ENCODE data around the gene RNPEPL1. TPM values are rescaled to one million over a fixed set of nuclear protein-coding genes. Genes with fewer than 3 reads are reported as not detected.

The RNPEPL1 gene, protein sequence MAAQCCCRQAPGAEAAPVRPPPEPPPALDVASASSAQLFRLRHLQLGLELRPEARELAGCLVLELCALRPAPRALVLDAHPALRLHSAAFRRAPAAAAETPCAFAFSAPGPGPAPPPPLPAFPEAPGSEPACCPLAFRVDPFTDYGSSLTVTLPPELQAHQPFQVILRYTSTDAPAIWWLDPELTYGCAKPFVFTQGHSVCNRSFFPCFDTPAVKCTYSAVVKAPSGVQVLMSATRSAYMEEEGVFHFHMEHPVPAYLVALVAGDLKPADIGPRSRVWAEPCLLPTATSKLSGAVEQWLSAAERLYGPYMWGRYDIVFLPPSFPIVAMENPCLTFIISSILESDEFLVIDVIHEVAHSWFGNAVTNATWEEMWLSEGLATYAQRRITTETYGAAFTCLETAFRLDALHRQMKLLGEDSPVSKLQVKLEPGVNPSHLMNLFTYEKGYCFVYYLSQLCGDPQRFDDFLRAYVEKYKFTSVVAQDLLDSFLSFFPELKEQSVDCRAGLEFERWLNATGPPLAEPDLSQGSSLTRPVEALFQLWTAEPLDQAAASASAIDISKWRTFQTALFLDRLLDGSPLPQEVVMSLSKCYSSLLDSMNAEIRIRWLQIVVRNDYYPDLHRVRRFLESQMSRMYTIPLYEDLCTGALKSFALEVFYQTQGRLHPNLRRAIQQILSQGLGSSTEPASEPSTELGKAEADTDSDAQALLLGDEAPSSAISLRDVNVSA
- polyA plus RNA-seq (2013, experiment 1 of 2), result 5.8 TPM
- 5.3 TPM for polyA plus RNA-seq (2013, experiment 2 of 2)

DNA sequence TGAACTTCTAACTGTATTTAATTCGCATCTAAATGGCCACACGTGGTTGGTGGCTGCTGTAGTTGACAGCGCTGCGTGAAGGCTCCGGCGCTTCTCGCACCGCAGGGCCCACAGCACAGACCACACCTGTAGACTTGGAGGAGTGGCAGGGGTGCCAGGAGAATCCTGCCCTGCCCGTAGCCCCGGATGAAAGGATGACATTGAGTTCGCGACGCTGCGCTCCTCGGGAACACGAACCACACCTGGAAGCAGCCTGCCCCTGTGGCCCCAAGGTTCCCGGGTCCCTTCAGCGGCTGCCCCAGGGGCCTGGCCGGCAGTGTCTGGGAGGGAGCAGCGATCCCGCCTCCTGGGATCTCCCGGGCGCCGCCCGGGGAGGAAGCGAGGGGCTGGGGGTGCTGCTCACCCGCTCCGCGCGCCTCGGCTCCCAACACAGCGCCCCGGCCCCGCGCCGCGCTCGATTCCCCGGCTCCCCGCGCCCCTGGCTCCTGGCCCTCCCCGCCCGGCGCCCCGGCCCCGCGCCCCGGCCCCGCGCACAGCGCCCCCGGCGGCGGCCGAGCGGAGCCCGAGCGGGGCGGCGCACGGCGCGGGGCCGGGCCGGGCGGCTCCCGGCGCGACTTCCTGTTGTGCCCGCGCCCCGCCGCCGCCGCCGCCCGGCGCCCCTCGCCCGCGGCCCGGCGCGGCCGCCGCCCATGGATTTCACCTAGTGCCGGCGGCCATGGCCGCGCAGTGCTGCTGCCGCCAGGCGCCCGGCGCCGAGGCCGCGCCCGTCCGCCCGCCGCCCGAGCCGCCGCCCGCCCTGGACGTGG lies at the start of gene RNPEPL1:
RNPEPL1 (plus strand) TSS at position 613 of the 806 bp plus-strand sequence; CDS start at position 716, 103 bp downstream.
- no CpG with 5 or more reads among the region's 106 CpGs for WGBS (ENCODE audit: extremely low coverage, insufficient coverage, low lambda C conversion rate)
- Histone ChIP-seq H2BK5ac (ENCODE audit: low read length) (no peak within 1 kb of the TSS), H3K27me3 (ENCODE audit: insufficient read depth, low read length, poor library complexity) (no peaks in the 10 kb centered on the region), H3K27ac (ENCODE audit: low read depth, low read length) (no peak within 1 kb of the TSS), H2AK5ac (ENCODE audit: low read length) (no peak within 1 kb of the TSS), H3K23ac (ENCODE audit: low read length) (peak within 1 kb of the TSS; percentile 89), H3K9ac (ENCODE audit: low read length) (peak within 1 kb of the TSS; percentile 75), H3K4me2 (ENCODE audit: low read length) (peak within 1 kb of the TSS; percentile 57), H3K18ac (ENCODE audit: low read length) (peak within 1 kb of the TSS; percentile 26), H2BK120ac (ENCODE audit: low read depth, low read length) (no peak within 1 kb of the TSS), H4K8ac (ENCODE audit: low read depth, low read length) (no peak within 1 kb of the TSS), H3K56ac (ENCODE audit: low read length) (peak within 1 kb of the TSS; percentile 86), H3K79me2 (ENCODE audit: control insufficient read depth, insufficient read depth, low read length) (no peaks in the 10 kb centered on the region), H3K4ac (ENCODE audit: low read depth, low read length) (no peak within 1 kb of the TSS), H3K4me1 (ENCODE audit: control insufficient read depth, low read depth, low read length) (no peaks in the 10 kb centered on the region), H3K79me1 (ENCODE audit: low read length) (no peaks in the 10 kb centered on the region), H3K4me3 (ENCODE audit: low read length) (peak within 1 kb of the TSS; percentile 30), H4K5ac (ENCODE audit: low read length) (no peak within 1 kb of the TSS), H2BK15ac (replicated peaks; ENCODE audit: low read depth) (no peak within 1 kb of the TSS), H3K36me3 (ENCODE audit: control insufficient read depth, insufficient read depth, low read length) (no peaks in the 10 kb centered on the region)
- no peak for DNase-seq

DNA sequence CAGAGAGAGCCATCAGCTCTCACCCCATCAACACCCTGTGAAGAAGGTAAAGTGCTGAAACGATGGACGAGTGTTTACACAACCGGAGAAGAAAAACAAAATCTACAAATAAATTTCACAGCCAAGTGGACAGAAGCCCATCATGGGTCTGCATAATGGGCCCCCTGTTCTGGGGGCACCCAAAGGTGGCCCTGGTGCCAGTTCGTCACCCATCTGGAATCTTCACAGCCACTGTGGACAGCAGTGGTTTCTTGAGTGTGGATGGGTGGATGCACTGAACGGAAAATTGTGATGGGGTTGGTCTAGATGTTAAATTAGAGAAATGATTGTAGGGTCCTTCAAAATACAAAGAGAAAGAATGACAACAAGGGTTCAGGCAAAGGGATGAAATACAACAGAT lies 49.3 kb upstream of the RNPEPL1 start:
- no peak overlapping the region for H3K4ac ChIP-seq (ENCODE audit: low read depth, low read length)
- no peak overlapping the region for H3K4me3 ChIP-seq (ENCODE audit: low read length)
- DNase-seq, result no peak
- no peaks in the 10 kb centered on the region for H3K79me2 ChIP-seq (ENCODE audit: control insufficient read depth, insufficient read depth, low read length)
- H3K79me1 ChIP-seq (ENCODE audit: low read length), result no peaks in the 10 kb centered on the region
- no peak overlapping the region for H2AK5ac ChIP-seq (ENCODE audit: low read length)
- no peak overlapping the region for H4K5ac ChIP-seq (ENCODE audit: low read length)
- H2BK15ac ChIP-seq (replicated peaks; ENCODE audit: low read depth), result no peak overlapping the region
- no peak overlapping the region for H3K4me2 ChIP-seq (ENCODE audit: low read length)
- H2BK5ac ChIP-seq (ENCODE audit: low read length), result no peak overlapping the region
- no CpG with 5 or more reads among the region's 5 CpGs for WGBS (ENCODE audit: extremely low coverage, insufficient coverage, low lambda C conversion rate)
- no peak overlapping the region for H3K56ac ChIP-seq (ENCODE audit: low read length)
- no peak overlapping the region for H2BK120ac ChIP-seq (ENCODE audit: low read depth, low read length)
- H3K27ac ChIP-seq (ENCODE audit: low read depth, low read length), result no peak overlapping the region
- H3K9ac ChIP-seq (ENCODE audit: low read length), result no peak overlapping the region
- H3K4me1 ChIP-seq (ENCODE audit: control insufficient read depth, low read depth, low read length), result no peaks in the 10 kb centered on the region
- H3K27me3 ChIP-seq (ENCODE audit: insufficient read depth, low read length, poor library complexity), result peaks cover 5% of the 10 kb centered on the region
- H3K18ac ChIP-seq (ENCODE audit: low read length), result no peak overlapping the region
- H3K23ac ChIP-seq (ENCODE audit: low read length), result no peak overlapping the region
- no peaks in the 10 kb centered on the region for H3K36me3 ChIP-seq (ENCODE audit: control insufficient read depth, insufficient read depth, low read length)
- H4K8ac ChIP-seq (ENCODE audit: low read depth, low read length), result no peak overlapping the region

DNA sequence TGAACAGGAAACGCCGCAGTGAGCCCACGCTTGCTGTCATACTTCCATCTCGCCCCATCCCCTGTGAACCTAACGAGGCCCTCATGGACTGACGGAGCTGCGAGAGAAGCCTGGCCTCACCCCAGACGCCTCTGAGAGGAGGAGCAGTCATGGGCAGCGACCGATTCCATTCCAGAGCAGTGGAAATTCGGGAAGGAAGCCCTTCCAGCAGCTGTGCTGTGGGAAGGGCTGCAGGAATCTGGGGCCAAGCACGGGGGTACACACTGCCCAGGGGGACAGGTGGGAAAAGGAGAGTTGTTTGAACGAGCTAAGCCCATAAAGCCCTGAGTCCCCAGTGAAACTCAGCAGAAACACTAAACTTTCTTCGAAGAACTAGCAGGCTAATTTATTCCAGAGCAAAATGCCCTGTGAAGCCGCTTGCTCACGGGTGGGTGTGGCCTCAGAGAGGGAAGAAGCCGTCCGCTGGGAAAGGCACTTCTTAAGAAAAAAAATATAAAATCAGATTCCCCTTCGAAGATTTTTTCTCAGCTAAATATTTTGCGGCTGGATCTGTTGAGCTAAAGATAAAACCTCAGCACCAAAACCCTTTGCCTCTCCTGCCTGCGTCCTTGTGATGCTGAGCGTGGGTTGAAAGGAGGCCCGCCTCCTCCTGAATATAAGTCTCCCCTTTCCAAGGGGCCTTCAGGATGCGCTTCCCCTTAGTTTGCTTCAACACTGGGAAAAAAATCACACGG lies 48.7 kb upstream of the RNPEPL1 start:
- Histone ChIP-seq H2AK5ac (ENCODE audit: low read length) (no peak overlapping the region), H3K79me2 (ENCODE audit: control insufficient read depth, insufficient read depth, low read length) (no peaks in the 10 kb centered on the region), H2BK5ac (ENCODE audit: low read length) (no peak overlapping the region), H4K5ac (ENCODE audit: low read length) (no peak overlapping the region), H3K4me3 (ENCODE audit: low read length) (no peak overlapping the region), H3K27me3 (ENCODE audit: insufficient read depth, low read length, poor library complexity) (peaks cover 5% of the 10 kb centered on the region), H2BK15ac (replicated peaks; ENCODE audit: low read depth) (no peak overlapping the region), H3K79me1 (ENCODE audit: low read length) (no peaks in the 10 kb centered on the region), H3K18ac (ENCODE audit: low read length) (no peak overlapping the region), H3K4me1 (ENCODE audit: control insufficient read depth, low read depth, low read length) (no peaks in the 10 kb centered on the region), H3K23ac (ENCODE audit: low read length) (no peak overlapping the region), H3K36me3 (ENCODE audit: control insufficient read depth, insufficient read depth, low read length) (no peaks in the 10 kb centered on the region), H4K8ac (ENCODE audit: low read depth, low read length) (no peak overlapping the region), H3K4ac (ENCODE audit: low read depth, low read length) (no peak overlapping the region), H2BK120ac (ENCODE audit: low read depth, low read length) (no peak overlapping the region), H3K56ac (ENCODE audit: low read length) (no peak overlapping the region), H3K9ac (ENCODE audit: low read length) (no peak overlapping the region), H3K4me2 (ENCODE audit: low read length) (no peak overlapping the region), H3K27ac (ENCODE audit: low read depth, low read length) (no peak overlapping the region)
- WGBS (ENCODE audit: extremely low coverage, insufficient coverage, low lambda C conversion rate), result no CpG with 5 or more reads among the region's 25 CpGs
- DNase-seq, result no peak

DNA sequence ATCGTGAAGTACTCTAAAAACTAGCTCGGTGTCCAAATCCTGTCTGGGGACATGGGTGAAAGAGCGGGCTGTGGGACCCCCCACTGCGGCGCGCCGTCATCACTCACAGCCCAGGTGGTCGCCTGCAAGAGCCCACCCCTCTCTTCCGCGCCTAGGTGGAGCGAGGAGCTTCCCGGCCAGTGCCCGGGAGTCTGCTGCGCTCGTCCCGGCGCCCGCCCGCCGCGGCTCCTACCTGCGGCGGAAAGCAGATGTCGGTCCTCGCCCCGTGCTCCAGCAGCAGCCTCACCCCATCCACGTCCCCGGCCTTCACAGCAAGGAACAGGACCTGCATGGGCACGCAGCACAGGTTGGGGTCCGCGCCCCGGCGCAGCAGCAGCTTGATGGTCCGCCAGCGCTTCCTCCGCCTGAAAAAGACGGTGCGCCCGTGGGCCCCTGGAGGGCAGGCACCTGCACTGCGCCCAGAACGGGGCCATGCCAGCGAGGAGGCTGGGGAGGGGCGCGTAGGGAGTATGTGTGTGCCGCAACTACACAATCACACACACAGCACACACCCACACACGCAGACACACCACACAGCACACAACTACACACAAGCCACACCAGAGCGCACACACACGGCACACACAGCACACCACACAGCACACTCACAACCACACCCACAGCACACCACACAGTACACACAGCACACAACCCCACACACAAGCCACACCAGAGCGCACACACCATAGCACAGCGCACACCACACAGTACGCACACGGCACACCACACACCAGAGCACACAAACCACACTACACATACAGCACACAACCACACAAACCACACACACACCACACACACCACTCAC lies 47.9 kb upstream of the RNPEPL1 start:
- no peak overlapping the region for H2AK5ac ChIP-seq (ENCODE audit: low read length)
- no peak overlapping the region for H3K18ac ChIP-seq (ENCODE audit: low read length)
- no peaks in the 10 kb centered on the region for H3K79me2 ChIP-seq (ENCODE audit: control insufficient read depth, insufficient read depth, low read length)
- H3K23ac ChIP-seq (ENCODE audit: low read length), result peak overlapping the region; percentile 45
- no peak overlapping the region for H4K5ac ChIP-seq (ENCODE audit: low read length)
- H3K56ac ChIP-seq (ENCODE audit: low read length), result peak overlapping the region; percentile 17
- H3K27ac ChIP-seq (ENCODE audit: low read depth, low read length), result no peak overlapping the region
- DNase-seq, result peak; percentile 22
- no peak overlapping the region for H2BK5ac ChIP-seq (ENCODE audit: low read length)
- no peak overlapping the region for H2BK120ac ChIP-seq (ENCODE audit: low read depth, low read length)
- H3K4ac ChIP-seq (ENCODE audit: low read depth, low read length), result no peak overlapping the region
- H4K8ac ChIP-seq (ENCODE audit: low read depth, low read length), result no peak overlapping the region
- H3K36me3 ChIP-seq (ENCODE audit: control insufficient read depth, insufficient read depth, low read length), result no peaks in the 10 kb centered on the region
- H3K4me1 ChIP-seq (ENCODE audit: control insufficient read depth, low read depth, low read length), result no peaks in the 10 kb centered on the region
- no peak overlapping the region for H3K9ac ChIP-seq (ENCODE audit: low read length)
- no peak overlapping the region for H3K4me3 ChIP-seq (ENCODE audit: low read length)
- H2BK15ac ChIP-seq (replicated peaks; ENCODE audit: low read depth), result no peak overlapping the region
- H3K27me3 ChIP-seq (ENCODE audit: insufficient read depth, low read length, poor library complexity), result peaks cover 5% of the 10 kb centered on the region
- WGBS (ENCODE audit: extremely low coverage, insufficient coverage, low lambda C conversion rate), result no CpG with 5 or more reads among the region's 52 CpGs
- peak overlapping the region; percentile 16 for H3K4me2 ChIP-seq (ENCODE audit: low read length)
- H3K79me1 ChIP-seq (ENCODE audit: low read length), result no peaks in the 10 kb centered on the region

DNA sequence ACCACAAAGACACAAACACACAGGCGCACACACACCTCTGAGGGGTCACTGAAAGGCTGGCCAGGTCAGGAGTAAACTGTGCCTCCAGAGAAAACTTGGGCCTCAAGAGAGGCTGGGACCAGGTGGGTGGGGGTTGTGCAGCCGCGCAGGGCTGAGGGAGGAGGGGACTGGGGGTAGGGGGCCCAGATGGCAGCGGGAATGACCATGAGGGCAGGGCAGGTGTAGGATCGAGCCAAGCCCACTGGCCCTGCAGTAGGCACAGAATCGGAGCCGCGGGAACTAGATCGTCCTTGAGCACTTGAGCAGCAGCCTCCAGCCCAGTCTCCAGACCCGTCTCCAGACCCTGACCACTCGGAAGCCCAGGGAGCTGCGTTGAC lies 47.3 kb upstream of the RNPEPL1 start:
- Histone ChIP-seq H4K8ac (ENCODE audit: low read depth, low read length) (no peak overlapping the region), H3K27me3 (ENCODE audit: insufficient read depth, low read length, poor library complexity) (peaks cover 5% of the 10 kb centered on the region), H3K36me3 (ENCODE audit: control insufficient read depth, insufficient read depth, low read length) (no peaks in the 10 kb centered on the region), H3K18ac (ENCODE audit: low read length) (no peak overlapping the region), H3K4me2 (ENCODE audit: low read length) (no peak overlapping the region), H2BK15ac (replicated peaks; ENCODE audit: low read depth) (no peak overlapping the region), H3K9ac (ENCODE audit: low read length) (no peak overlapping the region), H2BK5ac (ENCODE audit: low read length) (no peak overlapping the region), H3K23ac (ENCODE audit: low read length) (peak overlapping the region; percentile 45), H3K79me1 (ENCODE audit: low read length) (no peaks in the 10 kb centered on the region), H3K27ac (ENCODE audit: low read depth, low read length) (no peak overlapping the region), H3K56ac (ENCODE audit: low read length) (no peak overlapping the region), H4K5ac (ENCODE audit: low read length) (no peak overlapping the region), H3K4ac (ENCODE audit: low read depth, low read length) (no peak overlapping the region), H2BK120ac (ENCODE audit: low read depth, low read length) (no peak overlapping the region), H3K4me1 (ENCODE audit: control insufficient read depth, low read depth, low read length) (no peaks in the 10 kb centered on the region), H2AK5ac (ENCODE audit: low read length) (no peak overlapping the region), H3K4me3 (ENCODE audit: low read length) (no peak overlapping the region), H3K79me2 (ENCODE audit: control insufficient read depth, insufficient read depth, low read length) (no peaks in the 10 kb centered on the region)
- no CpG with 5 or more reads among the region's 12 CpGs for WGBS (ENCODE audit: extremely low coverage, insufficient coverage, low lambda C conversion rate)
- DNase-seq, result no peak
